ENCODE results near the gene PTPRK. TPM values are rescaled to one million over a fixed set of nuclear protein-coding genes. Genes with fewer than 3 reads are reported as not detected.

The PTPRK gene
- total and polyA plus RNA-seq, 2 of the 8 experiments (the other 6 are each of a cell fraction or from before 2014, with no cell fraction given) = 11.4 to 47.3 TPM

GRCh38 chr6:128479991-128480390 is 40.4 kb downstream of the PTPRK start:
- H3K36me3 ChIP-seq (ENCODE audit: control insufficient read depth in 2 of 4, insufficient read depth in 4 of 4, low read length in 3 of 4) = no peaks in the 10 kb centered on the region
- no peak overlapping the region for H2BK12ac ChIP-seq (ENCODE audit: low read depth, low read length)
- no peak overlapping the region for H2BK20ac ChIP-seq (ENCODE audit: low read length)
- H3K23me2 ChIP-seq (ENCODE audit: low read depth, low read length) = no peaks in the 10 kb centered on the region
- peaks cover 0 to 3% (median 1%) of the 10 kb centered on the region in 4 experiments; a peak in 1 of 7 replicates for H3K4me1 ChIP-seq (replicated peaks in 1 of 4; ENCODE audit: control insufficient read depth in 3 of 4, insufficient read depth in 4 of 4, low read length in 3 of 4)
- CTCF ChIA-PET (ENCODE audit: partially characterized antibody) = interaction anchor here (0.7 to 1.7 kb wide), 4 partner anchors 10 to 38 kb away, joined by 3 to 4 read pairs (median 4); no protein-coding TSS in a partner anchor
- H4K5ac ChIP-seq (ENCODE audit: insufficient read length, low read depth, low read length) = no peak overlapping the region
- H4K20me1 ChIP-seq (replicated peaks in 1 of 2; ENCODE audit: control insufficient read depth in 1 of 2, insufficient read depth in 2 of 2, low read length in 2 of 2) = peaks cover 1 to 3% of the 10 kb centered on the region in 2 experiments
- no peaks in the 10 kb centered on the region for H3K27me3 ChIP-seq (replicated peaks in 1 of 4; ENCODE audit: control insufficient read depth in 3 of 4, extremely low read depth in 1 of 4, insufficient read depth in 3 of 4, low read length in 3 of 4)
- no peak overlapping the region for H3K4ac ChIP-seq (replicated peaks; ENCODE audit: insufficient read length, low read depth, low read length)
- H3K27ac ChIP-seq (ENCODE audit: low read depth, low read length) = no peak overlapping the region
- H3K79me1 ChIP-seq (ENCODE audit: low read depth, low read length) = peaks cover 2% of the 10 kb centered on the region; the same call in 1 of the 2 replicates
- H3K4me3 ChIP-seq (ENCODE audit: extremely low read depth in 1 of 4, insufficient read depth in 2 of 4, low read depth in 3 of 4, low read length in 4 of 4) = no peak overlapping the region
- WGBS, 2 experiments (ENCODE audit: extremely low coverage in 1 of 2, insufficient coverage in 1 of 2, insufficient read length in 1 of 2, insufficient replicate concordance in 2 of 2, low coverage in 1 of 2, low lambda C conversion rate in 2 of 2, missing lambda C conversion rate in 1 of 2) = 86% methylated on average over 4 of the region's 4 CpGs; no CpG with 5 or more reads in 1 of the 2 experiments
- DNase-seq (ENCODE audit: low read depth in 1 of 2, low spot score in 2 of 2) (no peak), FAIRE-seq (no peak)
- H3K4me2 ChIP-seq (ENCODE audit: insufficient read depth in 1 of 2, low read depth in 2 of 2, low read length in 2 of 2) = no peak overlapping the region
- no peak overlapping the region for H2AFZ ChIP-seq (ENCODE audit: low read length)
- no peak overlapping the region for H3K18ac ChIP-seq (ENCODE audit: extremely low read depth, low read length)
- H3K9me3 ChIP-seq (ENCODE audit: insufficient read depth in 2 of 2, low read depth in 1 of 2, low read length in 1 of 2) = no peaks in the 10 kb centered on the region
- H3K14ac ChIP-seq (ENCODE audit: insufficient read length) = no peak overlapping the region
- H2BK120ac ChIP-seq (replicated peaks; ENCODE audit: low read depth, low read length) = no peak overlapping the region
- H3K56ac ChIP-seq (replicated peaks; ENCODE audit: insufficient read length, low read depth, low read length) = no peak overlapping the region
- no peak overlapping the region for H4K8ac ChIP-seq (ENCODE audit: extremely low read depth, insufficient read depth, low read length)
- POLR2A ChIA-PET (ENCODE audit: partially characterized antibody) = interaction anchor here (1.3 kb wide), 1 partner anchor 40 kb away, joined by 4 read pairs; the partner anchor contains the start of gene PTPRK
- no peak overlapping the region for H3K9ac ChIP-seq (replicated peaks in 1 of 4; ENCODE audit: extremely low read depth in 1 of 4, low read depth in 3 of 4, low read length in 3 of 4)
- peaks cover 5 to 79% of the 10 kb centered on the region in 2 experiments; a peak in 3 of 4 replicates for H3K79me2 ChIP-seq (ENCODE audit: control insufficient read depth in 1 of 2, insufficient read depth in 2 of 2, low read length in 2 of 2)
- no peak overlapping the region for H2BK5ac ChIP-seq (ENCODE audit: low read depth, low read length)
- no peak overlapping the region for H2BK15ac ChIP-seq (ENCODE audit: low read length)
- no peak overlapping the region for H2AK5ac ChIP-seq (ENCODE audit: low read depth, low read length)
- H4K91ac ChIP-seq (replicated peaks; ENCODE audit: insufficient read length, low read length) = no peak overlapping the region
- H3K23ac ChIP-seq (ENCODE audit: insufficient read length) = no peak overlapping the region
- TF ChIP-seq TEAD4 (IDR thresholded peaks at IDR 0.05; ENCODE audit: low read depth, low read length) (no peak), SIX5 (IDR thresholded peaks at IDR 0.05; ENCODE audit: low read depth, low read length) (no peak), GABPA (IDR thresholded peaks at IDR 0.05; ENCODE audit: borderline replicate concordance, insufficient read depth, low read length) (no peak), MAFK (IDR thresholded peaks at IDR 0.05; ENCODE audit: low read depth, low read length) (no peak), CTBP2 (IDR thresholded peaks at IDR 0.05; ENCODE audit: borderline replicate concordance, insufficient read depth, insufficient read length, low read length) (no peak), SAP30 (IDR thresholded peaks at IDR 0.05; ENCODE audit: insufficient read depth, insufficient replicate concordance, low read length) (no peak), BCL11A (IDR thresholded peaks at IDR 0.05; ENCODE audit: low read depth in 2 of 2, low read length in 2 of 2) (no peak), HDAC2 (IDR thresholded peaks at IDR 0.05; ENCODE audit: borderline replicate concordance in 1 of 2, low read depth in 2 of 2, low read length in 2 of 2) (no peak), SUZ12 (IDR thresholded peaks at IDR 0.05; ENCODE audit: low read length) (no peak), PHF8 (conservative IDR thresholded peaks at IDR 0.05; ENCODE audit: low read depth, low read length) (no peak), CREB1 (IDR thresholded peaks at IDR 0.05) (no peak), EGR1 (IDR thresholded peaks at IDR 0.05; ENCODE audit: borderline replicate concordance, low read depth, low read length) (no peak)
- TF ChIP-seq, protein P1, sequence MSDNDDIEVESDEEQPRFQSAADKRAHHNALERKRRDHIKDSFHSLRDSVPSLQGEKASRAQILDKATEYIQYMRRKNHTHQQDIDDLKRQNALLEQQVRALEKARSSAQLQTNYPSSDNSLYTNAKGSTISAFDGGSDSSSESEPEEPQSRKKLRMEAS (IDR thresholded peaks at IDR 0.05) = no peak
